Keratinocyte (primary cell): ENCODE results near the gene MRPL41. TPM values are rescaled to one million over a fixed set of nuclear protein-coding genes. Genes with fewer than 3 reads are reported as not detected.

Experiments used
- DNase-seq: peaks from one replicate; pipeline ENCODE4 v3.0.0-alpha.2; 2011; ENCODE audit warnings: low read depth, missing footprints, low spot score
- FAIRE-seq: peaks from 2 replicates; lab custom pipeline; 2011; peaks lifted over from hg19 to GRCh38; lab: Jason Lieb, UNC
- H2AFZ ChIP-seq: 2 replicates; pipeline ENCODE4 v1.6.0; 2012; ENCODE audit warnings: low read length, control low read depth, inconsistent platforms; ENCODE audit not compliant: control insufficient read depth
- H3K27ac ChIP-seq: 2 replicates; pipeline ENCODE4 v1.5.1; 2011; ENCODE audit warnings: low read length; ENCODE audit not compliant: control insufficient read depth, insufficient read depth
- H3K27me3 ChIP-seq: 3 replicates; pipeline ENCODE4 v1.6.0; 2011; ENCODE audit warnings: low read length; ENCODE audit not compliant: control insufficient read depth, insufficient read depth; ENCODE audit errors: extremely low read depth
- H3K36me3 ChIP-seq, 2 experiments: 2 replicates in 1 of 2; 3 replicates in 1 of 2; pipeline ENCODE4 v1.5.1; 2011; ENCODE audit warnings: low read length in 2 of 2, mild to moderate bottlenecking in 1 of 2; ENCODE audit not compliant: control insufficient read depth in 2 of 2, insufficient read depth in 2 of 2; ENCODE audit errors: extremely low read depth in 1 of 2
- H3K4me1 ChIP-seq: 3 replicates; pipeline ENCODE4 v1.5.1; 2011; ENCODE audit warnings: low read length; ENCODE audit not compliant: control insufficient read depth, insufficient read depth; ENCODE audit errors: extremely low read depth
- H3K4me2 ChIP-seq: 3 replicates; pipeline ENCODE4 v1.6.0; 2011; ENCODE audit warnings: low read depth, low read length; ENCODE audit not compliant: control insufficient read depth, insufficient read depth; ENCODE audit errors: extremely low read depth
- H3K4me3 ChIP-seq, 3 experiments: fragments of 200-600 bp in 1 of 3; sonication (generic) in 1 of 3; 2 replicates in 2 of 3; 3 replicates in 1 of 3; pipeline ENCODE4 v1.5.1; 2011 to 2016; ENCODE audit warnings: low read length in 3 of 3, mild to moderate bottlenecking in 3 of 3, control low read depth in 2 of 3, inconsistent platforms in 1 of 3, low read depth in 1 of 3, mixed read lengths in 1 of 3, mixed run types in 1 of 3, moderate library complexity in 1 of 3; ENCODE audit not compliant: control insufficient read depth in 2 of 3, insufficient read depth in 2 of 3; ENCODE audit errors: extremely low read depth in 1 of 3
- H3K79me2 ChIP-seq: 2 replicates; pipeline ENCODE4 v1.6.0; 2012; ENCODE audit warnings: low read length; ENCODE audit not compliant: control insufficient read depth, insufficient read depth
- H3K9ac ChIP-seq: 3 replicates; pipeline ENCODE4 v1.6.0; 2011; ENCODE audit warnings: low read length; ENCODE audit not compliant: control insufficient read depth, insufficient read depth; ENCODE audit errors: extremely low read depth
- H3K9me1 ChIP-seq: 3 replicates; pipeline ENCODE4 v1.6.0; 2011; ENCODE audit warnings: low read length; ENCODE audit not compliant: control insufficient read depth, insufficient read depth; ENCODE audit errors: extremely low read depth
- H3K9me3 ChIP-seq: 2 replicates; pipeline ENCODE4 v1.5.1; 2012; ENCODE audit warnings: low read depth, low read length; ENCODE audit not compliant: control insufficient read depth
- H4K20me1 ChIP-seq: 3 replicates; pipeline ENCODE4 v1.6.0; 2011; ENCODE audit warnings: low read length; ENCODE audit not compliant: control insufficient read depth, insufficient read depth; ENCODE audit errors: extremely low read depth
- EZH2 ChIP-seq: IDR thresholded peaks from one replicate; pipeline ENCODE4 v1.6.1; 2012; ENCODE audit warnings: inconsistent platforms, mild to moderate bottlenecking, low read length, moderate library complexity
- dilution Hi-C: fragments of 300-500 bp; cut with MboI; formaldehyde crosslinking; loops from one replicate; pipeline ENCODE4 v1.7.0; 2020; ENCODE audit warnings: low sequenced_read_pairs; ENCODE audit not compliant: extremely low pct_ligation_motif_present
- polyA plus RNA-seq, 5 experiments: library from polyadenylated mRNA; depleted of rRNA in 3 of 5; stranded (reverse) in 3 of 5; stranded (forward) in 1 of 5; unstranded in 1 of 5; fragments of >200 nt; gene quantifications; 1 replicate in 1 of 5; 2 replicates in 3 of 5; 3 replicates in 1 of 5; pipeline versions ENCODE4 v1.2.1 to v1.2.3, GENCODE V29; 2011 to 2012; ENCODE audit warnings: missing spikeins in 2 of 5, low read depth in 1 of 5, low replicate concordance in 1 of 5
- TF ChIP-seq, protein P1 (sequence below), 3 experiments: IDR thresholded peaks in 1 of 3; conservative IDR thresholded peaks in 1 of 3; optimal IDR thresholded peaks in 1 of 3; 2 replicates in 2 of 3; 3 replicates in 1 of 3; pipeline versions ENCODE3 to v1.5.1; 2011; ENCODE audit warnings: low read length in 3 of 3, mild to moderate bottlenecking in 3 of 3, moderate library complexity in 2 of 3, control low read depth in 1 of 3, inconsistent platforms in 1 of 3; ENCODE audit not compliant: insufficient read depth in 2 of 3; ENCODE audit errors: extremely low read depth in 1 of 3

The MRPL41 gene
- polyA plus RNA-seq, 1 donor (not counting 4 experiments of a cell fraction or from before 2014, with no cell fraction given), result 18.1 TPM

DNA sequence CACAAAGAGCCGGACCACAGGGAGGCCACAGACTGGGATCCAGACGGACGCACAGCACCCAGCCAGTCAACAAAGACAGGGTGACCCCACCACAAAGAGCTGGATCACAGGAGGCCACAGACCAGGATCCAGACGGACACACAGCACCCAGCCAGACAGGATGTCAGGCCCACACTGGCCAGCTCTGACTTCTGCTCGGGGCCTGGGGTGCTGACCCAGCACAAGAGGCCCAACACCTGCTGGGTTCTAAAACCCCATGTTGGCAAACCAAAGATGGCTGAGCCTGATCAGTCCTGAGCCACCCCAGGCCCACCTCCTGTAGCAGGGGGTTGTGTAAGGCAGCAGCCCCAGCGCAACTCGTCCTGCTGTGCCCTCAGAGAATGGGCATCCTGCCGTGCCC lies 32.3 kb downstream of the MRPL41 start:
- H3K36me3 ChIP-seq, result peaks cover 45 to 64% of the 10 kb centered on the region in 2 experiments
- no peaks in the 10 kb centered on the region for H3K9me3 ChIP-seq
- TF ChIP-seq, protein P1, sequence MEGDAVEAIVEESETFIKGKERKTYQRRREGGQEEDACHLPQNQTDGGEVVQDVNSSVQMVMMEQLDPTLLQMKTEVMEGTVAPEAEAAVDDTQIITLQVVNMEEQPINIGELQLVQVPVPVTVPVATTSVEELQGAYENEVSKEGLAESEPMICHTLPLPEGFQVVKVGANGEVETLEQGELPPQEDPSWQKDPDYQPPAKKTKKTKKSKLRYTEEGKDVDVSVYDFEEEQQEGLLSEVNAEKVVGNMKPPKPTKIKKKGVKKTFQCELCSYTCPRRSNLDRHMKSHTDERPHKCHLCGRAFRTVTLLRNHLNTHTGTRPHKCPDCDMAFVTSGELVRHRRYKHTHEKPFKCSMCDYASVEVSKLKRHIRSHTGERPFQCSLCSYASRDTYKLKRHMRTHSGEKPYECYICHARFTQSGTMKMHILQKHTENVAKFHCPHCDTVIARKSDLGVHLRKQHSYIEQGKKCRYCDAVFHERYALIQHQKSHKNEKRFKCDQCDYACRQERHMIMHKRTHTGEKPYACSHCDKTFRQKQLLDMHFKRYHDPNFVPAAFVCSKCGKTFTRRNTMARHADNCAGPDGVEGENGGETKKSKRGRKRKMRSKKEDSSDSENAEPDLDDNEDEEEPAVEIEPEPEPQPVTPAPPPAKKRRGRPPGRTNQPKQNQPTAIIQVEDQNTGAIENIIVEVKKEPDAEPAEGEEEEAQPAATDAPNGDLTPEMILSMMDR (optimal IDR thresholded peaks at IDR 0.05 in 1 of 3, IDR thresholded peaks at IDR 0.05 in 1 of 3, conservative IDR thresholded peaks at IDR 0.05 in 1 of 3; ENCODE audit: extremely low read depth in 1 of 3, insufficient read depth in 2 of 3, low read length in 3 of 3), result no peak
- no peak for TF ChIP-seq EZH2
- H3K4me1 ChIP-seq, result peaks cover 9% of the 10 kb centered on the region
- peaks cover 48% of the 10 kb centered on the region for H3K79me2 ChIP-seq
- no peak for FAIRE-seq
- H4K20me1 ChIP-seq, result peaks cover 10% of the 10 kb centered on the region
- no peak for DNase-seq
- dilution Hi-C loops, result no loop called here
- H3K9ac ChIP-seq, result no peak overlapping the region
- H3K9me1 ChIP-seq, result no peaks in the 10 kb centered on the region
- no peak overlapping the region for H3K4me3 ChIP-seq
- no peak overlapping the region for H3K27ac ChIP-seq
- H2AFZ ChIP-seq, result no peak overlapping the region
- H3K27me3 ChIP-seq, result no peaks in the 10 kb centered on the region
- no peak overlapping the region for H3K4me2 ChIP-seq

GRCh38 chr9:137586854-137587253 lies 35.2 kb downstream of the MRPL41 start:
- DNase-seq, result no peak
- no peak overlapping the region for H3K4me2 ChIP-seq
- no peak overlapping the region for H2AFZ ChIP-seq
- peaks cover 60% of the 10 kb centered on the region for H3K79me2 ChIP-seq
- no peaks in the 10 kb centered on the region for H3K9me3 ChIP-seq
- TF ChIP-seq EZH2, result no peak
- TF ChIP-seq, protein P1 (optimal IDR thresholded peaks at IDR 0.05 in 1 of 3, IDR thresholded peaks at IDR 0.05 in 1 of 3, conservative IDR thresholded peaks at IDR 0.05 in 1 of 3; ENCODE audit: extremely low read depth in 1 of 3, insufficient read depth in 2 of 3, low read length in 3 of 3), result no peak
- H3K4me3 ChIP-seq, result no peak overlapping the region
- peaks cover 13% of the 10 kb centered on the region for H3K4me1 ChIP-seq
- H4K20me1 ChIP-seq, result peaks cover 11% of the 10 kb centered on the region
- dilution Hi-C loops, result no loop called here
- H3K27ac ChIP-seq, result no peak overlapping the region
- no peaks in the 10 kb centered on the region for H3K9me1 ChIP-seq
- FAIRE-seq, result no peak
- H3K9ac ChIP-seq, result no peak overlapping the region
- H3K36me3 ChIP-seq, result peaks cover 40 to 53% of the 10 kb centered on the region in 2 experiments
- no peaks in the 10 kb centered on the region for H3K27me3 ChIP-seq
